GM19025 (cell line): ENCODE measurements around the gene EXOC5.
"Not testable (repeated sequence)": the region's sequence is repeated elsewhere in the genome, so short reads cannot be mapped to it uniquely, and the experiment has no call there.

Experiments
- ATAC-seq: cut with Tn5 transposase; IDR thresholded peaks from one replicate; pipeline ENCODE4 v1.9.1; 2021; ENCODE audit warnings: mild to moderate bottlenecking, low read depth, moderate library complexity; ENCODE audit not compliant: unreplicated experiment

The EXOC5 gene

GRCh38 chr14:57261604-57262003 is 7.1 kb downstream of the EXOC5 start:
- no peak for ATAC-seq

DNA sequence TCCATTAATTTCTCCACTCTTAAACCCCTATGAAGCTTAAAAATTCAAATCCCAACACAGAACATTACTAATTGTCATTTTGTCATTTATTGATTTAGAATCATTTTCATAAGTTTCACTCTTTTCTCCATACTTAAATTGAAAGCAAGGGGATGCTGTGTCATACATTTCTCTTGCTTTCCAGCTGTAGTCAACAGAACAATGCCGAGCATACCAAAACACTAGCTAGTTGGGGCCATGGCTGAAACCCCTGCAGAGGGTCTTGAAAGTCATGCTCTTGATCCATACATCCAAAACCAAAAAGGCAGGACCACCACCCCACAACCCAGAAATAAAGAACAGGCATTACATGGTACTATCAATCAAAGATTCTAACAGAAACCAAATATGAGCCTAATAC is 9.0 kb downstream of the EXOC5 start:
- ATAC-seq: no peak

GRCh38 chr14:57258221-57258620 is 10.5 kb downstream of the EXOC5 start:
- not testable (repeated sequence) for ATAC-seq

- no peak for ATAC-seq
Measured at GRCh38 chr14:57254884-57255283, 13.8 kb downstream of the EXOC5 start.

- no peak for ATAC-seq
Measured at GRCh38 chr14:57246933-57247657, 21.6 kb downstream of the EXOC5 start.

DNA sequence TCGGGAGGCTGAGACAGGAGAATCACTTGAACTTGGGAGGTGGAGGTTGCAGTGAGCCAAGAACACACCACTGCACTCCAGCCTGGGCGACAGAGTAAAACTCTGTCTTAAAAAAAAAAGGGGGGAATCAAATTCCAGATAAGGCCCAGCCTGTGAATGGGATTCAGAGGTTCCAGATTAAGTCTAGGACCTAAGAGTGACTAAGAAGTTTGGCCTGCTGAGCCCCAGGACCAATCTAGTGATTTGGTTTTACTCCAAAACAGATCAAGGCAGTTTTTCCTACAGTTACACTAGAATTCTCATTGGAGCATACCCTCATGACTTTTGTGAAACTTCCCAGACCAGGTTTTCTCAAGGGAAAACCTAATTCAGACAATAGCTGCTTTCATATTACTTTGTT is 22.8 kb downstream of the EXOC5 start:
- ATAC-seq: no peak

- no peak for ATAC-seq
Measured at GRCh38 chr14:57244106-57244505, 24.6 kb downstream of the EXOC5 start.

GRCh38 chr14:57243320-57243719 is 25.4 kb downstream of the EXOC5 start:
- ATAC-seq: no peak

- ATAC-seq: not testable (repeated sequence)
Measured at GRCh38 chr14:57240115-57240514, 28.6 kb downstream of the EXOC5 start.

- no peak for ATAC-seq
Measured at GRCh38 chr14:57232006-57232405, 36.7 kb downstream of the EXOC5 start.

DNA sequence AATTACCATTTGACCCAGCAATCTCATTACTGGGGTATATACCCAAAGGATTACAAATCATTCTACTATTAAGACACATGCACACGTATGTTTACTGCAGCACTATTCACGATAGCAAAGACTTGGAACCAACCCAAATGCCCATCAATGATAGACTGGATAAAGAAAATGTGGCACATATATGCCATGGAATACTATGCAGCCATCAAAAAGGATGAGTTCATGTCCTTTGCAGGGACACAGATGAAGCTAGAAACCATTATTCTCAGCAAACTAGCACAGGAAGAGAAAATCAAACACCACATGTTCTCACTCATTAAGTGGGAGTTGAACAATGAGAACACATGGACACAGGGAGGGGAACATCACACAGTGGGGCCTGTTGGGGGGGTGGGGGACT is 40.4 kb downstream of the EXOC5 start:
- ATAC-seq: not testable (repeated sequence)

DNA sequence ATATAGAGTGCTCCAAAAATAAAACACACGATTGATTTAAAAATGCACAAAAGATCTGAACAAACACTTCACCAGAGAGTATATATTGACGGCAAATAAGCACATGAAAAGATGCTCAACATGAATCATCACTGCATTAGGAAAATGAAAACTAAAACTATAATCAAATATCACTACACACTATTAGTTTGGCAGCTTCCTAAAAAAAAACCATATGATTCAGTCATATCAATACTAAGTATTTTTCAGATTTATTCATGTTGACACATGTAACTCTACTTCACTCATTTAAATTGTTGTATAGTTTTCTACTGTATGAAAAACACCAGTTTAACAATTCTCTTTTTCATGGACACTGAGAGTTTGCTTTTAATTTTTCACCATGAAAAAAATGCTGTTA is 41.6 kb downstream of the EXOC5 start:
- ATAC-seq: no peak

DNA sequence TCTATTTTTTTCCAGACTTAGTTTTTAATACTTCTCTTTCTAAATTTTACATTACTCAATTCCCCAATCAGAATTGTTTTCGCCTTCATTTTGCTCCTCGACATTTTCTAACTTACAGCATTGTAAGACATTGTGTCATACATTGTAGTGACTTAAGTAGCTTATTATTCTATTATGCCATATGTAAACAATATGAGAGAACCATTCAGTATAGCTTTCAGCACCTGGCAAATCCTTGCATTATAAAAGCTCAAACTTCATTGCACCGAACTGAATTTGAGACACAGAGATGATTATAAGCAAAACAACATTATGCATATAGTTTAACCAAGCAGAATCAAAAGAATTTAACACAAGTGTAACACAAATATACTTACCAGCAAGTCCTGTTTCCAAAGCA is 46.8 kb downstream of the EXOC5 start:
- no peak for ATAC-seq

DNA sequence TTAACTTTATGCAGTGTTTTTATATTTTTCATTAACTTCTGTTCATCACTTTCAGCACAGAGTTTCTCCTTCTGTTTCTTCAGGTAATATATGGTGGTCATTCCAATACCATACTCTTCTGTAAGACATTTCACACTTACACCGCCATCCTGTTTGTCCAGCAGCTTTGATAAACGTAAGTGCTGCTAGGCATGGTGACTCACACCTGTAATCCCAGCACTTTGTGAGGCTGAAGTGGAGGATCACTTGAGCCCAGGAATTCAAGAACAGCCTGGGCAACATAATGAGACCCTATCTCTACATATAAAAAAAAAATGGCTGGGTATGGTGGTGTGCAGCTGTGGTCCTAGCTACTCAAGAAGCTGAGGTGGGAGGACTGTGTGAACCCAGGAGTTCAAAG is 55.8 kb downstream of the EXOC5 start:
- no peak for ATAC-seq

DNA sequence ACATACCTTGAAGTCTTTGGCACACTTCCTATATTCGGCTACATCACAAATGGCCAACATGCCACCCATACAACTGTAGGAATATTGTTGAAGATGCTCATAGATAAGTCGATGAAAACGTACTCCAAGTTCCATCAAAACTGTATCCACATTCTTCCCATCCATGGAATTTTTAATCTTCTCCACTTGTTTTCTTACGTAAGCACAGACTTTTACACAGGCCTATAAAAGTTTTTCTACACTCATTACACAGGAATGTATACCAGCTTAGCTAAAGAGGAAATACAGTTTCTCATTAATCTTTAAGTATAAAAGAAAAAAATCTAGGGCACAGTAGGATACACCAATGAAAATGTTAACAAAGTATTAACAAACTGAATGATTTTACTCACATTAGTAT is 59.1 kb downstream of the EXOC5 start:
- no peak for ATAC-seq

DNA sequence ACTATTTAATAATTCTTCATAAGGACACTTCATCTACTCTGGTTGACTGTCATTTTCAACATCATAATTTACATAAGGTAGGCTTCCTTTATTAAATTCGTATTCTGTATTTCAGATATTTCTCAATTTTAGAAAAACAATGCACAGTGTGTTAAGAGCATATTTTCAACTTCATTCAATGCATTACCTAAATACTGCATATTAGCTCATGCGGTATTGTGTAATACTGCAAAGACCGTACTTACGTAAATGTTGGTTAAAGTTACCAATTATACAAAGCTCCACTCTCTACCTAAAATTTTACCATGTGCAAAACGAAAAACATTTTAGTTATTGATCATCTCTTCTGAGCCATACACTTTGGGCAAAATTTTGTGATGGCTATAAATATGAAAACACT is 62.8 kb downstream of the EXOC5 start:
- no peak for ATAC-seq

- not testable (repeated sequence) for ATAC-seq
Measured at GRCh38 chr14:57202672-57203071, 66.0 kb downstream of the EXOC5 start.

- no peak for ATAC-seq
Measured at GRCh38 chr14:57199921-57200320, 68.8 kb downstream of the EXOC5 start.

DNA sequence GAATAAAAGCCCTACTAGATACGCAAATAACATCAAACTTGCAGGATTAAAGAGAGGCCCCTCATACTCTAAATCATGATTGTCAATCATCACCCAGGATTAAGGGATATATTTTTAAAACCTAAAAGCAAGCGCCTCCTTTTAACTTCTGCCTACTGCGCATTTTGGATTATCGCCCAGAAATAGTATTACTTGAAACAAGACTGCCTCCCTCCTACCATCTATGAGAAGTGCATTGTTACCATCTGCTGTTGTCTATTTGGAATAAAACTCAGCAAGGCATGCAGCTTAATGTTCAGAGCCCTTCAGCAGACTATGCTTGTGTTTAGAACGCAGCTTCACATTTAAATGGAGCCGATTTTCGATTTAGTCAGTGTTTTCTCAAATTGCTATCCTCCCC is 79.6 kb downstream of the EXOC5 start:
- no peak for ATAC-seq

- ATAC-seq: no peak
Measured at GRCh38 chr14:57182760-57183503, 85.8 kb downstream of the EXOC5 start.

- ATAC-seq: no peak
Measured at GRCh38 chr14:57179273-57179672, 89.4 kb downstream of the EXOC5 start.

- ATAC-seq: no peak
Measured at GRCh38 chr14:57174466-57174865, 94.2 kb downstream of the EXOC5 start.
